ENCODE measurements around the gene RAPGEF2.
"Not testable (repeated sequence)": the region's sequence is repeated elsewhere in the genome, so short reads cannot be mapped to it uniquely, and the experiment has no call there.

The RAPGEF2 gene

DNA sequence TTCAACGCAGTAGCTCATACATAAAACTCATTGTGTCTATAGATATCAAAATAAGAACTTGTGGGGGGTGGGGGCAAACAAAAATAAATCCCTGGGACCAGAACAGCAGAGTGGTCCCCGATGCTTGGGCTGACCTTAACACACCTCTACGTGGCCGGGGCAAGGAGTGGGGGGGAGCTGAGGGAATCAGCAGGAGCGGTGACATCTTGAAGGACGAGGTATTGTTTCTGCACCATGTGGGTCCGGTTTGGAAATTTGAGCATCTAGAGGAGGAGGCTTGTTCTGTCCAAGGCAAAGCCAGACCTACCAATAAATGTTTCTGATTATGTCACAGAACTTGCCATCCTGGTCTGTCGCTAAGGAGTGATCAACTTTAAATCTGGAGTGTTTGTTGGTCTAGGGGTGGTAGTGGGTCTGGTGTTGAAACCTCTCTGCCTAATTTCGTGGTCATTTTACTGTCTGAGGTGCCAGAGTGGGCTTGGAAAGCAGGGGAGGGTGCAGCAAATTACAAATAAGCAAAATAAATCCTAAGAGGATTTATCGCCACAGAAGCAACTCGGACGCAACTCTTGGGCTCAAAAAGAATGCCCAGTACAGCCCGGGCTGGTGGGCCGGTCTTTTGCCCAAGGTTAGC lies 774 bp upstream of the RAPGEF2 start:
- peak; percentile 35 for DNase-seq

DNA sequence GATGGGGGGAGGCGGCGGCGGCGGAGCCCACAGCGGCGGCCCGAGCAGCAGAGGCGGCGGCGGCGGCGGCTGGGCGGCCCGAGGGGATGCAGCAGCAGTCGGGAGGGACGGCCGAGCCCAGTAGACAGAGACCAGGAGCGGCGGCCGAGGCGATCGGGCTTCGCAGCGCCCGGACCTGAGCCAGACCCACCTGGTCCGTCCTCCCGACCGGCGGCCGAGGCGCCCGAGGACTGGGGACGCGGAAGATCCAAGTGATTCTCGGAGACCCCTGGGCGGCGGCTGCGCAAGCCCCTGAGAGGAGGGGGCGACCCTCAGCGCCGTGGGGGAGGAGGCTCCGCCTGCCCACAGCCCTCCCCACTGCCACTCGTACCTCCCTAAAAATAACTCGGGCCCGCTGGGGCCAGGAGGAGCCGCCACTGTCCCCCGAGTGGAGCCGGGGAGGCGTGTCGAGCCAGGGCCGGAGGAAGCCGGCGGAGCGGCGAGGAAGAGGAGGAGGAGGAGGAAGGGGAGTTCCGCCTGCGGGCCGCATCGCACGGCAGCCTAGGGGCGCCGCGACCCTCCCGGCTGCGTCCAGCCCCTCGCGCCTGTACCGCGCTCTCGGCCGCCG lies 608 bp downstream of the RAPGEF2 start:
- peak; percentile 76 for DNase-seq

DNA sequence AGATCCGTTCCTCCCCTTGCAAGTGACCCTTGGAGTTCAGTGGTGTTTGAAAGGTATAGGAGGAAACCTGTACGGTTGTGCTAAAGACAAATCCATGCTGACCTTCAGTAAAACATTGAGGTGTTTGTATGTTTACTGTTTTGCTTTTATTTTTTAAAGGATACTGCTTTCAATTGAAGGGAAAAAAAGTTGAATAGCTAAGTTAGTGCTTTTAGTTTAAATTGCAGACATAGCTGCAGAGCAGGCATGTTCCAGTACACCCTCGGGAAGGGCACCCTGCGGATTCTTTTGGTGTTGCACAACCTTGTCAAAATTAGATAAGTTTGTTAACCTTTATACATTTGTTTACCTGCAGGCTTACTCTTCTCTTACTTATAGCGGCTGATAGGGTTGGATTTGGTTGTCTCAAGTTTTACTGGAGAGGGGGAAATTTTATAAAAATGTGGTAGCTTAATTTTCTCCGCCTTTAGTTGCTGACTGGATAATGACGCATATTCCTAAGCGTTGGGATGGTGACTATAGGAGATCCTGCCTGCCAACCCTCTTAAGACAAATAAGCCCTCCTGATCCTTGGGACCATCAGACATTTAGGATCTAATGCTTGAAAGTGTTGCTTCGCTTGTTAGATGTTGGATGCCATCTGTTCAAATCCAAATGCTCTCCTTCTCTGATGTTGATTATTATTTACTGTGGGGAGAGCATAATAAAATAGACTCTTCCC lies 2.0 kb downstream of the RAPGEF2 start:
- no peak for DNase-seq

DNA sequence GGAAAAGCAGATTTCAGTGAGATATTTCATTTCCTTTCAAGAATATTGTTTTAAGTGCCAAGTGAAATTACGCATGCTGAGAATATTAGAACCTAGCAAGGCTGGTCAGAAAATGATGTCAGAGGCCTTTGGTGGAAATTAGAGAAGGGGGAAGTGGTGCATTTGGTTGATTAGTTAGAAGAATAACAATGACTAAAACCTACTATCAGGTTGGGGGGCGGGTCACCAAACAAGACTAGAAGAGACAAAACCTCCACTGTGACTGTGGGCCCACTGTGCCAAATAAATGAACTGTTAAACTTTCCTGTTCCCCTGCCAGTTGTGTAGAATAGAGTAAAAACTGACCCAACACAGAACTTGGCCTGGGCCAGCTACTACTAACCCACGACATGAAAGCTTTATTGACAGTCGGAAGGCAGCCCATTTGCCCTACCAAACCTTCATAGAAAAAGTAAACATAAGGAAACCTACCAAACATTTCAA lies 2.9 kb downstream of the RAPGEF2 start:
- DNase-seq, result peak; percentile 39

DNA sequence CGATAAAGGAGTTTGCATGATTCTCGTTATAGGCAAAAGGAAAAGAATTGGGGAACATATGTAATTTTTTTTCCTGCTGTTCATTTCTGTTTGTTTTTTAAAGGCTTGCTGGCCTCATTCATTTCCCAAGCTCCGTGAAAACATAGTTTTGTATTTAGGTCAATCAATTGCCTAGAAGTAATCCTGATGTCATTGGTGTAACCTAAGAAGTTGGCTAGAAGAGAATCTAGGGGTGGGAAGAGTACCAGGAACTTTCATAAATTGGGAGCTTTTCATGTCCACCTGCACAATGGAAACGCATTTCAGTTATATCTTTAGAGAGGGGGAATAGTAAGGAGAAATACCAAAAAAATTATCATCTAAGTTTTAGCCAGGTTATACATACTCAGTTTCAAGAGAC lies 3.8 kb downstream of the RAPGEF2 start:
- DNase-seq, result no peak

DNA sequence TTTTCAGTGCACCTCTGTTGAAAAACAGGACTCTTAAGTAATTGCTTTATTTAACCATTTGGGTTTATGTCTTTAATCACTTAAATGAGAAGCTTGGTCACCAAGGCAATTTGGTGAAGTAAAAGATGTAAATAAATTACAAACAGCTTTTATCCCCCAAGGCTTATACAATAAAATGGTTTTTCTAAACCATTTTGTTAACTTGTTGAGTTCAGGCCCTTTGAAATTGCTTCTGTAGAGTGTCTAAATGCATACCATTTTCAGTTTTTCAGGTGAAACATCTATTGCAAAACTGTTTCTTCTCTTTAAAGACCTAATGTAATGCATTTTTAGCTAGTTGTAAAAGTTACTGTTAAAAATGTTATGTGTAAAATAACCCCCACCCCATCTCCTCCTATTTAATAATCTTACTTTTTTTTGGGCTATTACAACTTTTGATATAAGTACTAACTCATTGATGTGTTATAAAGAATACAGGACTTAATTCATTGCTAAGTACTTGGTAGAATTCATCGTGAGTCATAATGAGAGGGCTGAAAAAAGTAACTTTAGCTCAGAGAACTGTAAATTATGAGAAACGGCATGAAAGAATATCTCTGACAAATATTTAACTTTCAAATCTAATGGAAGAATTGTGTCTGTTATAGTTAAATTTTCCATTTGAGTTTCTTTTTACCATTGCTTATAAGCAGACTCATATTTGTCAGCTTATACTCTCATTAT lies 4.5 kb downstream of the RAPGEF2 start:
- no peak for DNase-seq

DNA sequence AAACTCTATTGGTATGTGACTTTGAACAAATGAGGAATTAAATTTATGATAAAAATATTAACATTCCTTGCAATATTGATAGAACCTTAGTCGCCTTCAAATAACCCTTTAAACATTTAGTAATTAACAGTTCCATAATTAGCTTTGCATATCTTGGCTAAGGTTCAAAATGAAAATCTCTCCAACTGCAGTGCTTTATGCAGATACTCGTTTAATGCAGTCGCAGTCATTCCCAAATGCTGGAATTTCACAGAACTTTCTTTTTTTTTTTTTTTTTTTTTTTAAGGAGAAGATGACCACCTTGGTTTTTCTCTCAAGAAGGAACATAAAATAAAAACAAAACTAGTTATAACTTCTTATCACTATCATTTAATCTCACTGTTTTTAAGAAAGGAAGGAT lies 5.2 kb downstream of the RAPGEF2 start:
- no peak for DNase-seq

DNA sequence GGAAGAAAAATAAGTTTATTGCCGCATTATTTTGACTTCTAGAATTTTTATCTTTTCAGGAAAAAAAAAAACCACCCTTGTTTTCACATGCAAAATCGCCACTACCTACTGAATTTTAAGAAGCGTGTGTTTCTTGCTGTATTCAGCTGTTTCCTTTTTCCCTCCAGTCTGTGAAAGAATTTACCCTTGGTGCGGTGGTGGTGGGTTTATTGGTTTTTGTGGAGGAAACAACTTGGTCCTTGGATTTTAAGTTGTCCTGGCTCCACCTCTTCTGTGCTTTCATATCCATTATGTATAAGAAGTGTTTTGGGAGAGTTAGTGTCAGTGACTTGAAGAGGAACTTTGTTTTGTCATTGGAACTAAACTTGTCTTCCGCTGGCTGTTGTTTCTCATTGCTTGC lies 8.1 kb downstream of the RAPGEF2 start:
- no peak for DNase-seq

DNA sequence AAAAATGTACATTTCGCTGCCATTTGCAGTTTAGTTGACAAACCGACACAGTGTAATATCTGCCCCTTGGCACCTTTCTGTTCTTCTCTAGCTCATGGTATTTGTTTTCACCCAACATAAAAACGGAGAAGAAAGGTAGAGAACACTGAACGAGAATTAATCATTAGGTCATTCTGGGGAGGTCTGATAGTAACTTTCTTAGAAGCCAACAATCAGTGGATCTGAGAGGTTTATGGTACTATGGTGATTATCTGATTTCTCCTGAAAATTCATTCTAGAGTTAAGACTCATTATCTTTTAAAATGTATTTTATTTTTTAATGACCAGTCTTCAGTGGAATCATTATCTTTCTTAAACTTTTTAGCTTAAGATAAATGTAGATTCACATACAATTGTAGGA lies 8.5 kb downstream of the RAPGEF2 start:
- no peak for DNase-seq

DNA sequence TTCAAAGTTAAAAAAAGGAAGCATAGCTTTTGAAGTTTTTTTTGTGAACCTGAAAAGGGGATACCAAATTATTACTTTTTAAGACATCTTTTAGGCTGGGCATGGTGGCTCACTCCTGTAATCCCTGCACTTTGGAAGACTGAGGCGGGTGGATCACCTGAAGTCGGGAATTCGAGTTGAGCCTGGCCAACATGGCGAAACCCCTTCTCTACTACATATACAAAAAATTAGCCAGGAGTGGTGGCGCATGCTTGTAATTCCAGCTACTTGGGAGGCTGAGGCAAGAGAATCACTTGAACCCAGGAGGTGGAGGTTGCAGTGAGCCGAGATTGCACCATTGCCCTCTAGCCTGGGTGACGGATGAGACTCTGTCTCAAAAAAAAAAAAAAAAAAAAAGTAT lies 10.5 kb downstream of the RAPGEF2 start:
- DNase-seq, result not testable (repeated sequence)

DNA sequence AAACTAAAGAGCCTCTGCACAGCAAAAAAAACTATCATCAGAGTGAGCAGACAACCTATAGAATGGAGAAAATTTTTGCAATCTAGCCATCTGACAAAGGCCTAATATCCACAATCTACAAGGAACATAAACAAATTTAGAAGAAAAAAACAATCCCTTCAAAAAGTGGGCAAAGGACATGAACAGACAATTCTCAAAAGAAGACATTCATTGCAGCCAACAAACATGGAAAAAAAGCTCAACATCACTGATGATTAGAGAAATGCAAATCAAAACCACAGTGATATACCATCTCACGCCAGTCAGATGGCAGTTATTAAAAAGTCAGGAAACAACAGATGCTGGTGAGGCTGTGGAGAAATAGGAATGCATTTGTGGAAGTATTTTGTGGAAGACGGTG lies 13.2 kb downstream of the RAPGEF2 start:
- not testable (repeated sequence) for DNase-seq

DNA sequence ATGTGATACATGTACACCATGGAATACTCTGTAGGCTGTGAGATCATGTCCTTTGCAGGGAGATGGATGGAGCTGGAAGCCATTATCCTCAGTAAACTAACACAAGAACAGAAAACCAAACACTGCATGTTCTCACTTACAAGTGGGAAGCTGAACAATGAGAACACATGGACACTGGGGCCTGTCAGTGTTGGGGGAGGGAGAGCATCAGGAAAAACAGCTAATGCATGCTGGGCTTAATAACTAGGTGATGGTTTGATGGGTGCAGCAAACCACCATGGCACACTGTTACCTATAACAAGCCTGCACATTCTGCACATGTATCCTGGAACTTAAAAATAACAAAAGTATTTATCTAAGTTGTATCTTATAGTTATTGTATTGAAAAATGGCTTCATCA lies 13.8 kb downstream of the RAPGEF2 start:
- not testable (repeated sequence) for DNase-seq

DNA sequence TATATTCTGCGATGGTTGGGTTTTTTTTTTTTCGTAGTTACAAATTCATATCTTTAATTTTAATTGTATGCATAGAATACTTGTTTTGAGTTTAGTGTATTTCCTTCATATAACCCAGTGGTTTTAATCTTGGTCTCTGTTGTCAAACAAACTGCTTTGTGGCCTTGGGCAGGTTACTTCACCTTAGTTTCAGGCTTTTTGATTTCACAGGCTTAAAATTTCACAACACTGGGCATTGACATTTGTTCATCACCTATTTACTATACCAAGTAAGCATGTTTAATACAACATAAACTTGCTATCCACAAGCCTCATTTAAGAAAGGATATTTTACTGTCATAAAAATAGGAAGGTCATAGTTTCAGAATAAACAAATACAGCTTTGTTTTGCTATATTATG lies 14.7 kb downstream of the RAPGEF2 start:
- DNase-seq, result no peak

DNA sequence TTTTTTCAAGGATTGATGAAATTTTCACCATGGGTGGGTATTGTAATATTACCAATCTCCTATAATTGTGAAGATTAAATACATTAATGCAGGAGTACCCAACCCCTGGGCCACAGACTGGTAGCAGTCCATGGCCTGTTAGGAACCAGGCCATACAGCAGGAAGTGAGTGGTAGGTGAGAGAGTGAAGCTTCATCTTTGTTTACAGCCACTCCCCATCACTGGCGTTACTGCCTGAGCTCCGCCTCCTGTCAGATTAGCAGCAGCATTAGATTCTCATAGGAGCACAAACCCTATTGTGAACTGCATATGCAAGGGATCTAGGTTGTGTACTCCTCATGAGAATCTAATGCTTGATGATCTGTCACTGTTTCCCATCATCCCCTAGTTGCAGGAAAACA lies 15.1 kb downstream of the RAPGEF2 start:
- no peak for DNase-seq

DNA sequence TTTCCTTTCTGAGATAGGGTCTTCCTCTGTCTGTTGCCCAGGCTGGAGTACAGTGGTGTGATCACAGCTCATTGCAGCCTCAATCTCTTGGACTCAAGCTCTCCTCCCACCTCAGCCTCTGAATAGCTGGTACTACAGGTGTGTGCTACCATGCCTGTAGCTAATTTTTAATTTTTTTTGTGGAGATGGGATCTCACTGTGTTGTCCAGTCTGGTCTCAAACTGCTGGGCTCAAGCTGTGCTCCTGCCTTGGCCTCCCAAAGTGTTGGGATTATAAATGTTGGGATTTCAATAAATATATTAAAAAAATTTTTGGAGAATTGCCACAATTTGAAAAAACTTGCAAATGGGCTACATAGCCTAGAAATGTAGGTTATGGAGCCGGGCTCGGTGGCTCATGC lies 18.5 kb downstream of the RAPGEF2 start:
- DNase-seq, result no peak

DNA sequence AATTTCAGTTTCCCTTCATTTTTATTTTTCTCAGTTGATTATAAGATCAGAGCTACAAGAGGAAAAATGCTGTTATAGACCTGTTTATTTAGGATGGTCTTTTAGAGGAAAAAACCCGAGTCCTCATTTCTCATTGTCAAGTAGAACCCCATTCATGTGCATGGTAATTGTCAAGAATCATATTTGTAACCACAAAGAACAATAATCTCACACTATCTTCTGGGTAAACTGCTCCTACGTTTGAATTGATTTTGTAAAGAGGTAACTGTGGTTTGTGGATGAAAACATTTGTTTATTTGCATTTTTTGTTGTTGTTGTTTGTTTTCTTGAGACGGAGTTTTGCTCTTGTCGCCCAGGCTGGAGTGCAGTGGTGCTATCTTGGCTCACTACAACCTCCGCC lies 23.8 kb downstream of the RAPGEF2 start:
- DNase-seq, result no peak

DNA sequence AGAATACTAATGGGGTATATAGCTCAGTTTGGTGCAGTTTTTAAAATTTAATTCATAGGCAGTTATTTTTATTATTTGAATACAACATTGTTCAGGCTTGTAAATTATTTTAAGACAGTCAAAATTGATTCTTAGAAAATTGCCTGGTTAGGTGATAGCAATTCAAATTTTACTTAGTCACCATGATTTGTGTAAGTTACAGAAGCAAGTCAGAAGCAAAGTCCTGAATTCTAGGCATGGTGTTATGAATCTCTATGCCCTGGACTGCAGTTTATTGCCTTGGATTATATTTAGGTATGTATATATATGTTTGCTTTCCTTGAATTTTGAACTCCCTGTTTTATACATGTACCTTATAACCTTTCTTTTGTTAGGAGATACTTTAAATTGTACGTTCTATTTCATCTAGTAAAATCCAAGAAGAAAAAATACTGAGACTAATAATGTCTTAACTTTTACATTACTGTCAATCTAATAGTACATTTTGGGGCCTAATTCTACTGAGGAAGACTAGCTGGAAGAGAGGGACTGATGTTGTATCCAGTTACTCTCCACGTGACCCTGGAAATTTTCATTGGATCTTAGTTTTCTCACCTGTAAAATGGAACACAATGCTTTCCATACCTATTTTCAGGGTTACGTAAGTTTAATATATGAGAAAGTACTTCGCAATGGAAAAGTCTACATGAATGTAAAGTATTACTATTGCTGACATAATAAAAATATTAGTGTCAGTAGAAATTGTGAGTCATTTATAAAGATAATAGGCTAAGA lies 25.1 kb downstream of the RAPGEF2 start:
- DNase-seq, result no peak

DNA sequence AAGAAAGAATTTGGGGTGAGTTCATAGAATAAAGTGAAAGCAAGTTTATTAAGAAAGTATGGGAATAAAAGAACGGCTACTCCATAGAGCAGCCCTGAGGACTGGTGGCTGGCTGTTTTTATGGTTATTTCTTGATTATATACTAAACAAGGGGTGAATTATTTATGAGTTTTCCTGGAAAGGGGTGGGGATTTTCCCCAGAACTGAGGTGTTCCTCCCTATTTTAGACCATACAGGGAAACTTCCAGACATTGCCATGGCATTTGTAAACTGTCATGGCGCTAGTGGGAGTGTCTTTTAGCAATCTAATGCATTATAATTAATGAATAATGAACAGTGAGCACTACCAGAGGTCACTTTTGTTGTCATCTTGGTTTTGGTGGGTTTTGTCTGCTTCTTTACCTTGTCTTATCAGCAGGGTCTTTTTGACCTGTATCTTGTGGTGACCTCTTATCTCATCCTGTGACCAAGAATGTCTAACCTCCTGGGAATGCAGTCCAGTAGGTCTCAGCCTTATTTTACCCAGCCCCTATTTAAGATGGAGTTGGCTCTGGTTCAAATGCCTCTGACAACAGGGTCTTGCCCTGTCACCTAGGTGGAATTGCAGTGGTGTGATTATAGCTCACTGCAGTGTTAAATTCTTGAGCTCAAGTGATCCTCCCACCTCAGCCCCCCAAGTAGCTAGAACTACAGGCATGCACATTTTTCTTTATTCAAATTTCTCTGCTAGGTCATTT lies 27.1 kb downstream of the RAPGEF2 start:
- DNase-seq, result no peak

DNA sequence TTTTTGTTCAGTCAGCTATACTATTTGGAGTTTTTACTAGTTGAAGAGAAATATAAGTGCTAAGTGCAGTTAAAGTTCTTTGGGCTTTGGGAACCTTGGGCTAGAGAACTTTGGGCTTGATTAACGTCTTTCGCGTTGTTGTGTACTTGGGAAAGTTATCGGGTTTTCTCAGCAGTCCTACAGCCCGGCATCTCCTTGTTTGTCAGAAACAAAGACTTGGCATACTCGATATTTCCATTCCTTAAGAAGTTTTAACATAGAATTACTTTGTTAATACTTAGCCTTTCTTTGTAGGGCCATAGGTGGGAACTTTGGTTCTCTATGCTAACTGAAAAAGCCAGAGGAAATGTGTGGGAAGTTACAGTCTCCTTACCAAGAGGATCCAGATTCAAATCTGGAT lies 28.7 kb downstream of the RAPGEF2 start:
- no peak for DNase-seq

DNA sequence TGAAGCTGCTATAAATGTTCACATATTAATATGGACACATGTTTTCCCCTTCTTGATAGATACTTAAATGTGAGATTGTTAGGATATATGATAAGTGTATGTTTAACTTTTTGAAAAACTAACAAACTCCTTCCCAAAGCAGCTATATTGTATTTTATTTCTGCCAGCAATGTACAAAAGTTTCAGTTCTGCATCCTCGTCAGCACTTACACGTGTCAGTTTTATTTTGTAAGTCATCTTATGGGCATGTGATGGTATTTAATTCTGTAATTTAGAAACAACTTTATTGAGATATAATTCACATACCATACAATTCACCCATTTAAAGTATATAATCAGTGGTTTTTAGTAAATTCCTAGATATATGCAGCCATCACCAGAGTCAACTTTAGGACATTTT lies 31.6 kb downstream of the RAPGEF2 start:
- no peak for DNase-seq

DNA sequence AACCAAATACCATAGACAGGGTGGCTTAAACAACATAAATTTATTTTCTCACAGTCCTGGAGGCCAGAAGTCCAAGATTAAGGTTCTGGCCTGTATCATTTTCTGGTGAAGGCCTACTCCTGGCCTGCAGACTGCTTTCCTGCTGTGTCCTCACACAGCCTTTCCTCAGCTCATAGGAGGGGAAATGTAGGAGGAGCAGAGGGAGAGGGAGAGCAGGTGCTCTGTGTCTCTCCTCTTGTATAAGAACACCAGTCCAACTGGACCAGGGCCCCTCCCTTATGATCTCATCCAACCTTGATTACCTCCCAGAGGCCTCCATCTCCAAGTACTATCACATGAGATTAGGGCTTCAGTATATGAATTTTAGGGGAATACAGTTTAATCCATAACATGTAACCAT lies 34.3 kb downstream of the RAPGEF2 start:
- no peak for DNase-seq

DNA sequence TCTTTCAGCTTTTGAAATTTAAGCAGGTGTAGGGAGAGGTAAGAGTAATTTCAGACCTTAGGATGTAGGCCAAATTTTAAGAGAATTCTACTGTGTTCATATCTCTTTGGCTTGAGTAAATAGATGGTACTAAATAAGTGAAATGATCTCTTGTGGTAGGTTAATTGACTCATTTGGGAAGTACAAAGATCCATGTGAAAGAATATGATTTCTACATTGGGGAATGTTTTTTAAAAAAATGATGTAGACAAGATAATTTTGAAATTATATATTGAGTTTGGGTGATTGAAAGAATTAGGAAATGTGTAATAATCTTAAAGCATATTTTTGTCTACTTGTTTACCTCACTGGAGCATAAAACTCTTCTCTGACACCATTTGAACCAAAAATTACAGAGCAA lies 35.6 kb downstream of the RAPGEF2 start:
- DNase-seq, result no peak
